ENCODE data around the gene HS3ST6. TPM values are rescaled to one million over a fixed set of nuclear protein-coding genes. Genes with fewer than 3 reads are reported as not detected.
"Not testable (repeated sequence)": the region's sequence is repeated elsewhere in the genome, so short reads cannot be mapped to it uniquely, and the experiment has no call there.

HS3ST6 gene
- total and polyA plus RNA-seq, 2 donors, result 0.38 to 1.3 TPM

DNA sequence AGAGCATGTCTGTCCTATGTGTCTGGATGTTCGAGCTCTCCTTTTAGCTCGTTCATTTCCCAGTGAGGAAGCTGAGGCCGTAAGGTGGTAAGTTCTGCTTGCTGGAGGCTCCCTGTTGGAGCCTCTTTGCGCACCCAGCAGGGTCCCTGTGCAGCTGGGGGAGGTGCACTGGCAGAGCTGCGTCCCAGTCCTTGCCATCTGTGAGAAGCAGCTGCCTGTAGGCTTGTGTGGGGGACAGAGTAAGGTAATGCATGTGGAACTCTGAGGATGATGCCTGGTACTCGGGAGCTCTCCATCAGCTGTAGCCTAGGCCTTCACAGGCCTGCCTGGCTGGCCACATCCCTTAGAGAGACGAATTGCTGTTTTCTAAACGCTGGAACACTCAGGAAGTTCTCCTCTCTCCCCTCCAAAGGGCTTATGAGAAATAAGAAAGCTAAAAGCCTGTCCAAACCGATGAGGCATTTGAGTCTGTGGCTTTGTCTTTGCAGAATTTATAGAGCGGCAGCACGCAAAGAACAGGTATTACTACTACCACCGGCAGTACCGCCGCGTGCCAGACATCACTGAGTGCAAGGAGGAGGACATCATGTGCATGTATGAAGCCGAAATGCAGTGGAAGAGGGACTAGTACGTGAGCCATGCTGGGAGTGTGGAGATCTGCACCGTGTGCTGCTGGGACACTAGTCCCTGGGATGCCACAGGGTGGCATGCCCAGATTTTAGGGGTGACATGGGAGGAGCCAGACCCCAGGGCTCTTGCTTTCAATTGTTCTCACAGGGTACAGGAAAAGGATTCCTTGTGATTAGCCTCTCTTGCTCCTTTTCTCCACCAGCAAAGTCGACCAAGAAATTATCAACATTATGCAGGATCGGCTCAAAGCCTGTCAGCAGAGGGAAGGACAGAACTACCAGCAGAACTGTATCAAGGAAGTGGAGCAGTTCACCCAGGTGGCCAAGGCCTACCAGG is 42.7 kb upstream of the HS3ST6 start:
- H3K27me3 ChIP-seq (ENCODE audit: control insufficient read depth in 2 of 2, insufficient read depth in 1 of 2, low read length in 1 of 2), result peaks cover 2 to 13% of the 10 kb centered on the region in 2 donors
- H3K9me3 ChIP-seq (ENCODE audit: control insufficient read depth in 2 of 2, insufficient read depth in 1 of 2, low read length in 1 of 2), result peaks cover 0 to 1% of the 10 kb centered on the region in 2 donors
- peak in 1 of 9 donors; percentile 36 for DNase-seq (ENCODE audit: low read depth in 6 of 9, low spot score in 9 of 9)
- 75% methylated on average over 20 of the region's 20 CpGs for WGBS
- peak overlapping the region; percentile 87 to 92 for H3K4me3 ChIP-seq (ENCODE audit: low read length in 2 of 2)
- H3K27ac ChIP-seq (ENCODE audit: low read depth in 1 of 2, low read length in 1 of 2), result peak overlapping the region in 1 of 2 donors; percentile 55
- H3K36me3 ChIP-seq (ENCODE audit: control insufficient read depth in 2 of 2, insufficient read depth in 2 of 2, low read length in 1 of 2), result peaks cover 19 to 34% of the 10 kb centered on the region in 2 donors
- H3K4me1 ChIP-seq (ENCODE audit: control insufficient read depth in 2 of 2, insufficient read depth in 2 of 2, low read length in 2 of 2), result peaks cover 13 to 47% of the 10 kb centered on the region in 2 donors

- peaks cover 9 to 39% of the 10 kb centered on the region in 2 donors for H3K4me1 ChIP-seq (ENCODE audit: control insufficient read depth in 2 of 2, insufficient read depth in 2 of 2, low read length in 2 of 2)
- peaks cover 2 to 15% of the 10 kb centered on the region in 2 donors for H3K27me3 ChIP-seq (ENCODE audit: control insufficient read depth in 2 of 2, insufficient read depth in 1 of 2, low read length in 1 of 2)
- peak; percentile 66 to 94 (median 84) for DNase-seq (ENCODE audit: low read depth in 6 of 9, low spot score in 9 of 9)
- peaks cover 19 to 34% of the 10 kb centered on the region in 2 donors for H3K36me3 ChIP-seq (ENCODE audit: control insufficient read depth in 2 of 2, insufficient read depth in 2 of 2, low read length in 1 of 2)
- H3K9me3 ChIP-seq (ENCODE audit: control insufficient read depth in 2 of 2, insufficient read depth in 1 of 2, low read length in 1 of 2), result peaks cover 0 to 1% of the 10 kb centered on the region in 2 donors
- peak within 1 kb of the TSS; percentile 87 to 92 for H3K4me3 ChIP-seq (ENCODE audit: low read length in 2 of 2)
- under 1% methylated on average over 79 of the region's 79 CpGs for WGBS
- H3K27ac ChIP-seq (ENCODE audit: low read depth in 1 of 2, low read length in 1 of 2), result peak within 1 kb of the TSS; percentile 55 to 77
Observed at GRCh38 chr16:1959269-1960039, 41.2 kb upstream of the HS3ST6 start, which contains the start of gene NDUFB10. NDUFB10 (plus strand) TSS chr16:1959538; CDS start chr16:1959625, 87 bp downstream.

- Histone ChIP-seq H3K9me3 (ENCODE audit: control insufficient read depth in 2 of 2, insufficient read depth in 1 of 2, low read length in 1 of 2) (peaks cover 0 to 1% of the 10 kb centered on the region in 2 donors), H3K36me3 (ENCODE audit: control insufficient read depth in 2 of 2, insufficient read depth in 2 of 2, low read length in 1 of 2) (peaks cover 19 to 33% of the 10 kb centered on the region in 2 donors), H3K4me1 (ENCODE audit: control insufficient read depth in 2 of 2, insufficient read depth in 2 of 2, low read length in 2 of 2) (peaks cover 9 to 36% of the 10 kb centered on the region in 2 donors), H3K27ac (ENCODE audit: low read depth in 1 of 2, low read length in 1 of 2) (no peak overlapping the region), H3K4me3 (ENCODE audit: low read length in 2 of 2) (peak overlapping the region in 1 of 2 donors; percentile 92), H3K27me3 (ENCODE audit: control insufficient read depth in 2 of 2, insufficient read depth in 1 of 2, low read length in 1 of 2) (peaks cover 2 to 15% of the 10 kb centered on the region in 2 donors)
- WGBS, result 49% methylated on average over 14 of the region's 14 CpGs
- DNase-seq (ENCODE audit: low read depth in 6 of 9, low spot score in 9 of 9), result no peak
Observed at GRCh38 chr16:1958715-1959268, 40.6 kb upstream of the HS3ST6 start.

DNA sequence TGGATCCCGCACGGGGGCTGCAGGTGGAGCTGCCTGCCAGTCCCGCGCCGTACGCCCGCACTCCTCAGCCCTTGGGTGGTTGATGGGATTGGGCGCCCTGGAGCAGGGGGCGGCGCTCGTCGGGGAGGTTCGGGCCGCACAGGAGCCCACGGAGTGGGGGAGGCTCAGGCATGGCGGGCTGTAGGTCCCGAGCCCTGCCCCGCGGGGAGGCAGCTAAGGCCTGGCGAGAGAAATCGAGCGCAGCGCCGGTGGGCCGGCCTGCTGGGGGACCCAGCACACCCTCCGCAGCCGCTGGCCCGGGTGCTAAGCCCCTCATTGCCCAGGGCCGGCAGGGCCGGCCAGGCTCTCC is 39.9 kb upstream of the HS3ST6 start:
- not testable (repeated sequence) for H3K4me3 ChIP-seq (ENCODE audit: low read length in 2 of 2); H3K27ac ChIP-seq (ENCODE audit: low read depth in 1 of 2, low read length in 1 of 2); DNase-seq (ENCODE audit: low read depth in 6 of 9, low spot score in 9 of 9); H3K9me3 ChIP-seq (ENCODE audit: control insufficient read depth in 2 of 2, insufficient read depth in 1 of 2, low read length in 1 of 2)
- 79% methylated on average over 30 of the region's 30 CpGs for WGBS
- peaks cover 9 to 29% of the 10 kb centered on the region in 2 donors for H3K4me1 ChIP-seq (ENCODE audit: control insufficient read depth in 2 of 2, insufficient read depth in 2 of 2, low read length in 2 of 2)
- H3K27me3 ChIP-seq (ENCODE audit: control insufficient read depth in 2 of 2, insufficient read depth in 1 of 2, low read length in 1 of 2), result peaks cover 2 to 15% of the 10 kb centered on the region in 2 donors
- peaks cover 19 to 28% of the 10 kb centered on the region in 2 donors for H3K36me3 ChIP-seq (ENCODE audit: control insufficient read depth in 2 of 2, insufficient read depth in 2 of 2, low read length in 1 of 2)

DNA sequence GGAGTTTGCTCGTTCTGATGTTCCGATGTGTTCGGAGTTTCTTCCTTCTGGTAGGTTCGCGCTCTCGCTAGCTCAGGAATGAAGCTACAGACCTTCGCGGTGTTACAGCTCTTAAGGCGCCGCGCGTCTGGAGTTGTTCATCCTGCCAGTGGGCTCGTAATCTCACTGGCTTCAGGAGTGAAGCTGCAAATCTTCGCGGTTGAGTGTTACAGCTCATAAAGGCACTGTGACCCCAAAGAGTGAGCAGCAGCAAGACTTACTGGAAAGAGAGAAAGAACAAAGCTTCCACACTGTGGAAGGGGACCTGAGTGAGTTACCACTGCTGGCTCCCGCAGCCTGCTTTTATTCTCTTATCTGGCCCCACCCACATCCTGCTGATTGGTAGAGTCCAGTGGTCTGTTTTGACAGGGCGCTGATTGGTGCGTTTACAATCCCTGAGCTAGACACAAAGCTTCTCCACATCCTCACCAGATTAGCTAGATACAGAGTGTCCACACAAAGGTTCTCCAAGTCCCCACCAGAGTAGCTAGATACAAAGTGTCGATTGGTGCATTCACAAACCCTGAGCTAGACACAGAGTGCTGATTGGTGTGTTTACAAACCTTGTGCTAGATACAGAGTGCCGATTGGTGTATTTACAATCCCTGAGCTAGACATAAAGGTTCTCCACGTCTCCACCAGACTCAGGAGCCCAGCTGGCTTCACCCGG is 39.4 kb upstream of the HS3ST6 start:
- peaks cover 14 to 22% of the 10 kb centered on the region in 2 donors for H3K36me3 ChIP-seq (ENCODE audit: control insufficient read depth in 2 of 2, insufficient read depth in 2 of 2, low read length in 1 of 2)
- H3K27me3 ChIP-seq (ENCODE audit: control insufficient read depth in 2 of 2, insufficient read depth in 1 of 2, low read length in 1 of 2), result peaks cover 2 to 19% of the 10 kb centered on the region in 2 donors
- DNase-seq (ENCODE audit: low read depth in 6 of 9, low spot score in 9 of 9); H3K27ac ChIP-seq (ENCODE audit: low read depth in 1 of 2, low read length in 1 of 2); H3K9me3 ChIP-seq (ENCODE audit: control insufficient read depth in 2 of 2, insufficient read depth in 1 of 2, low read length in 1 of 2); H3K4me3 ChIP-seq (ENCODE audit: low read length in 2 of 2): not testable (repeated sequence)
- 95% methylated on average over 22 of the region's 22 CpGs for WGBS
- H3K4me1 ChIP-seq (ENCODE audit: control insufficient read depth in 2 of 2, insufficient read depth in 2 of 2, low read length in 2 of 2), result peaks cover 9 to 24% of the 10 kb centered on the region in 2 donors

- peaks cover 1 to 17% of the 10 kb centered on the region in 2 donors for H3K27me3 ChIP-seq (ENCODE audit: control insufficient read depth in 2 of 2, insufficient read depth in 1 of 2, low read length in 1 of 2)
- peaks cover 0 to 1% of the 10 kb centered on the region in 2 donors for H3K9me3 ChIP-seq (ENCODE audit: control insufficient read depth in 2 of 2, insufficient read depth in 1 of 2, low read length in 1 of 2)
- no peak overlapping the region for H3K4me3 ChIP-seq (ENCODE audit: low read length in 2 of 2)
- no peak for DNase-seq (ENCODE audit: low read depth in 6 of 9, low spot score in 9 of 9)
- WGBS, result 94% methylated on average over 22 of the region's 22 CpGs
- peaks cover 0 to 1% of the 10 kb centered on the region in 2 donors for H3K4me1 ChIP-seq (ENCODE audit: control insufficient read depth in 2 of 2, insufficient read depth in 2 of 2, low read length in 2 of 2)
- no peak overlapping the region for H3K27ac ChIP-seq (ENCODE audit: low read depth in 1 of 2, low read length in 1 of 2)
- H3K36me3 ChIP-seq (ENCODE audit: control insufficient read depth in 2 of 2, insufficient read depth in 2 of 2, low read length in 1 of 2), result no peaks in the 10 kb centered on the region
Observed at GRCh38 chr16:1953734-1954133, 35.5 kb upstream of the HS3ST6 start.

DNA sequence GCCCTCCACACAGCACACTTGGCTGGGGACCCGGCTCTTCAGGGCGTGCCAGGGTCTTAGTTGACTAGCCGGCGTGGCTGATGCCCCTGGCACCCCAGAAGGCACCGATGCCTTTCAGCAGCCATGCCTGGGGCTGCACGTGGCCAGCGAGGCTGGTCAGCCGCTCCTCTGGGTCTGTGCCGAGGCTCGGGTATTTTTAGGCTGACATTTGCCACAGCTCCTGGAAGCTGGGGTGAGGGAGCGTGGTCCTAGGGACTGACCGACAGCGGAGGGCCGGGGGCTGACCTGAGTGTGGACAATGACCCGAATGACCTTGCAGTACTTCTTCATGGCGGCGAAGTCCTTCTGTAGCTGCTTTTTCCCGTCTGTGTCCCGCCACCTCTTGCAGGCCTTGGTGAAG is 32.3 kb upstream of the HS3ST6 start:
- WGBS, result 95% methylated on average over 19 of the region's 19 CpGs
- Histone ChIP-seq H3K4me1 (ENCODE audit: control insufficient read depth in 2 of 2, insufficient read depth in 2 of 2, low read length in 2 of 2) (no peaks in the 10 kb centered on the region), H3K27ac (ENCODE audit: low read depth in 1 of 2, low read length in 1 of 2) (no peak overlapping the region), H3K36me3 (ENCODE audit: control insufficient read depth in 2 of 2, insufficient read depth in 2 of 2, low read length in 1 of 2) (no peaks in the 10 kb centered on the region), H3K27me3 (ENCODE audit: control insufficient read depth in 2 of 2, insufficient read depth in 1 of 2, low read length in 1 of 2) (peaks cover 0 to 8% of the 10 kb centered on the region in 2 donors), H3K4me3 (ENCODE audit: low read length in 2 of 2) (no peak overlapping the region), H3K9me3 (ENCODE audit: control insufficient read depth in 2 of 2, insufficient read depth in 1 of 2, low read length in 1 of 2) (no peaks in the 10 kb centered on the region)
- DNase-seq (ENCODE audit: low read depth in 6 of 9, low spot score in 9 of 9), result no peak

GRCh38 chr16:1950047-1950446 is 31.8 kb upstream of the HS3ST6 start:
- 93% methylated on average over 7 of the region's 7 CpGs for WGBS
- Histone ChIP-seq H3K4me1 (ENCODE audit: control insufficient read depth in 2 of 2, insufficient read depth in 2 of 2, low read length in 2 of 2) (no peaks in the 10 kb centered on the region), H3K4me3 (ENCODE audit: low read length in 2 of 2) (no peak overlapping the region)

More at GRCh38 chr16:1950047-1950446, 31.8 kb upstream of the HS3ST6 start:
- Histone ChIP-seq H3K27me3 (ENCODE audit: control insufficient read depth in 2 of 2, insufficient read depth in 1 of 2, low read length in 1 of 2) (peaks cover 0 to 8% of the 10 kb centered on the region in 2 donors), H3K9me3 (ENCODE audit: control insufficient read depth in 2 of 2, insufficient read depth in 1 of 2, low read length in 1 of 2) (no peaks in the 10 kb centered on the region), H3K27ac (ENCODE audit: low read depth in 1 of 2, low read length in 1 of 2) (no peak overlapping the region), H3K36me3 (ENCODE audit: control insufficient read depth in 2 of 2, insufficient read depth in 2 of 2, low read length in 1 of 2) (no peaks in the 10 kb centered on the region)
- no peak for DNase-seq (ENCODE audit: low read depth in 6 of 9, low spot score in 9 of 9)

Measured in thymus (tissue), 11 donors.